Peyer's patch (tissue), 4 donors: ENCODE data around the gene SLC7A14.

Source experiments
- CTCF ChIP-seq, 6 experiments: fragments of 450-650 bp in 4 of 6; fragments of 200-600 bp in 2 of 6; sonication (generic) in 1 of 6; IDR thresholded peaks; one replicate each; pipeline ENCODE4 v1.5.1; 2017 to 2019; ENCODE audit warnings: antibody characterized with exemption in 6 of 6, mild to moderate bottlenecking in 3 of 6, moderate library complexity in 1 of 6
- POLR2A ChIP-seq, 2 donors: fragments of 450-650 bp; IDR thresholded peaks; one replicate each; pipeline ENCODE4 v1.5.1; 2017; ENCODE audit warnings: antibody characterized with exemption in 2 of 2, mild to moderate bottlenecking in 2 of 2, moderate library complexity in 2 of 2

GRCh38 chr3:170490828-170491560 is 94.9 kb downstream of the SLC7A14 start:
- TF ChIP-seq CTCF (IDR thresholded peaks at IDR 0.05): no peak
- no peak for TF ChIP-seq POLR2A (IDR thresholded peaks at IDR 0.05)
